VCaP (cell line): ENCODE results near the gene JMJD1C.
A peak's percentile ranks its signal among the peaks of the same experiment; 100 is the strongest.

Experiments used
- H3K27ac ChIP-seq: fragments of 450-650 bp; 2 replicates; pipeline ENCODE4 v1.5.1; 2017
- CTCF ChIP-seq: fragments of 450-650 bp; conservative IDR thresholded peaks from 2 replicates; pipeline ENCODE4 v1.5.1; 2017; ENCODE audit warnings: mild to moderate bottlenecking, moderate library complexity

Gene JMJD1C

GRCh38 chr10:63491588-63492316 is 26.0 kb upstream of the JMJD1C start:
- no peak for TF ChIP-seq CTCF
- no peak overlapping the region for H3K27ac ChIP-seq

GRCh38 chr10:63489838-63490237 is 24.1 kb upstream of the JMJD1C start:
- TF ChIP-seq CTCF, result no peak
- H3K27ac ChIP-seq, result no peak overlapping the region

GRCh38 chr10:63487990-63488389 is 22.2 kb upstream of the JMJD1C start:
- TF ChIP-seq CTCF, result no peak
- peak overlapping the region; percentile 6; the same call in 1 of the 2 replicates for H3K27ac ChIP-seq

- no peak overlapping the region for H3K27ac ChIP-seq
- no peak for TF ChIP-seq CTCF
Measured at GRCh38 chr10:63483983-63484382, 18.2 kb upstream of the JMJD1C start.

- TF ChIP-seq CTCF, result no peak
- H3K27ac ChIP-seq, result no peak overlapping the region
Measured at GRCh38 chr10:63481815-63482421, 16.1 kb upstream of the JMJD1C start.

GRCh38 chr10:63480237-63480636 is 14.5 kb upstream of the JMJD1C start:
- no peak for TF ChIP-seq CTCF
- no peak overlapping the region for H3K27ac ChIP-seq

GRCh38 chr10:63478564-63478963 is 12.8 kb upstream of the JMJD1C start:
- no peak overlapping the region for H3K27ac ChIP-seq
- no peak for TF ChIP-seq CTCF
